K562 (cell line): Measurements from ENCODE around the gene GYS1. TPM values are rescaled to one million over a fixed set of nuclear protein-coding genes. Genes with fewer than 3 reads are reported as not detected.

Source experiments
- CC2D1A ChIP-seq: fragments of 450-650 bp; IDR thresholded peaks from 2 replicates; pipeline ENCODE4 v1.6.1; 2017; ENCODE audit warnings: mild to moderate bottlenecking
- CLOCK ChIP-seq: fragments of 250-450 bp; sonication (Bioruptor Pico); IDR thresholded peaks from 2 replicates; pipeline ENCODE4 v1.4.0; 2020; ENCODE audit warnings: mild to moderate bottlenecking, moderate library complexity, borderline replicate concordance
- DACH1 ChIP-seq: fragments of 450-650 bp; IDR thresholded peaks from 2 replicates; pipeline ENCODE4 v1.6.1; 2018; ENCODE audit not compliant: partially characterized antibody
- E4F1 ChIP-seq: fragments of 250-450 bp; sonication (Bioruptor Pico); IDR thresholded peaks from 2 replicates; pipeline ENCODE4 v1.5.0; 2021; ENCODE audit warnings: mild to moderate bottlenecking, borderline replicate concordance
- MEF2D ChIP-seq: conservative IDR thresholded peaks from 2 replicates; pipeline ENCODE4 v1.6.1; 2016; ENCODE audit warnings: low read depth, missing genetic modification characterization, missing compliant biosample characterization
- MITF ChIP-seq: IDR thresholded peaks from 2 replicates; pipeline ENCODE4 v1.6.1; 2014; ENCODE audit warnings: antibody characterized with exemption
- NFIX ChIP-seq: fragments of 250-450 bp; sonication (Bioruptor Pico); IDR thresholded peaks from 2 replicates; pipeline ENCODE4 v1.4.0; 2020; ENCODE audit warnings: low read depth, mild to moderate bottlenecking, moderate library complexity
- NR4A1 ChIP-seq, 2 experiments: fragments of 250-450 bp in 1 of 2; fragments of 450-650 bp in 1 of 2; sonication (Bioruptor Pico) in 1 of 2; IDR thresholded peaks; 2 replicates each; pipeline versions ENCODE4 v1.4.0 to v1.6.1; 2016 to 2020; ENCODE audit warnings: mild to moderate bottlenecking in 2 of 2, missing compliant biosample characterization in 1 of 2, missing genetic modification characterization in 1 of 2, moderate library complexity in 1 of 2
- RBM15 ChIP-seq: fragments of 200-400 bp; formaldehyde crosslinking; IDR thresholded peaks from 2 replicates; pipeline ENCODE4 v1.6.1; 2018; ENCODE audit warnings: mild to moderate bottlenecking, low read length, moderate library complexity; ENCODE audit not compliant: insufficient read depth
- RCOR1 ChIP-seq, 2 experiments: IDR thresholded peaks; 2 replicates each; pipeline ENCODE4 v1.6.1; 2012; ENCODE audit warnings: low read depth in 2 of 2, low read length in 2 of 2, borderline replicate concordance in 1 of 2, improper control_type of control experiment in 1 of 2
- SRSF7 ChIP-seq: fragments of 200-400 bp; formaldehyde crosslinking; optimal IDR thresholded peaks from 2 replicates; pipeline ENCODE3; 2017; ENCODE audit warnings: mild to moderate bottlenecking, low read depth, low read length
- STAT5A ChIP-seq: IDR thresholded peaks from 2 replicates; pipeline ENCODE4 v1.6.1; 2012; ENCODE audit warnings: low read length, inconsistent platforms, borderline replicate concordance
- STAT6 ChIP-seq: sonication (generic); formaldehyde crosslinking; IDR thresholded peaks from 2 replicates; pipeline ENCODE4 v1.8.1; 2023; ENCODE audit warnings: mild to moderate bottlenecking, missing genetic modification reagents
- ZNF511 ChIP-seq: sonication (generic); formaldehyde crosslinking; IDR thresholded peaks from 2 replicates; pipeline ENCODE4 v1.8.0; 2022; ENCODE audit warnings: mild to moderate bottlenecking, missing genetic modification reagents
- ZNF75A ChIP-seq: fragments of 450-650 bp; formaldehyde crosslinking; IDR thresholded peaks from 2 replicates; pipeline ENCODE4 v1.4.0; 2020; ENCODE audit warnings: mild to moderate bottlenecking
- ZNF77 ChIP-seq: fragments of 250-450 bp; sonication (Bioruptor Pico); IDR thresholded peaks from 2 replicates; pipeline ENCODE4 v1.5.0; 2020
- ZSCAN32 ChIP-seq: fragments of 450-650 bp; formaldehyde crosslinking; IDR thresholded peaks from 2 replicates; pipeline ENCODE4 v1.4.0; 2020; ENCODE audit warnings: mild to moderate bottlenecking, moderate library complexity
- polyA plus RNA-seq, 8 experiments: library from polyadenylated mRNA; depleted of rRNA in 4 of 8; stranded (reverse) in 5 of 8; unstranded in 3 of 8; fragments of >200 nt; fragmentation: Nextera tagmentation in 2 of 8; fragmentation: Illumina TruSeq in 1 of 8; extraction: Ambion mirVana in 2 of 8; extraction: Trizol in 1 of 8; gene quantifications; 2 replicates each; pipeline versions ENCODE4 v1.2.1 to v1.2.3, GENCODE V29; 2011 to 2014; ENCODE audit warnings: inconsistent platforms in 1 of 8, missing spikeins in 1 of 8
- total RNA-seq, 7 experiments: library from RNA; depleted of rRNA in 6 of 7; stranded (reverse); fragments of >200 nt in 6 of 7; fragmentation: Illumina TruSeq in 2 of 7; extraction: Trizol in 2 of 7; gene quantifications; 2 replicates each; pipeline versions ENCODE4 v1.2.1 to v1.2.3, GENCODE V29; 2011 to 2021; ENCODE audit warnings: low replicate concordance in 1 of 7

GYS1 gene
- total and polyA plus RNA-seq, 9 of the 15 experiments (the other 6 are each of a cell fraction or from before 2014, with no cell fraction given): 1.9 to 31.1 (median 15.2) TPM

GRCh38 chr19:48954595-48955307, 38.4 kb downstream of the GYS1 start, which contains the start of gene BAX (continued):
- TF ChIP-seq ZSCAN32 (CRISPR knock-in tag) (no peak), ZNF511 (CRISPR knock-in tag) (0 out of 2 replicates have a peak, but pooled peaks have one; percentile 69), CC2D1A (0 out of 2 replicates have a peak, but pooled peaks have one; percentile 1), E4F1 (CRISPR knock-in tag) (no peak), DACH1 (no peak), NR4A1 (CRISPR knock-in tag; IDR thresholded peaks at IDR 0.05) (peak; percentile 54; the same call in 1 of the 2 replicates), NR4A1 (tag; IDR thresholded peaks at IDR 0.05) (peak; percentile 86; the same call in 1 of the 2 replicates), ZNF75A (no peak), CLOCK (no peak), RCOR1 (IDR thresholded peaks at IDR 0.05; ENCODE audit: borderline replicate concordance in 1 of 2, low read depth in 2 of 2, low read length in 2 of 2) (peak in 1 of 2 experiments; percentile 95; a peak in 2 of 4 replicates), STAT6 (CRISPR knock-in tag) (0 out of 2 replicates have a peak, but pooled peaks have one; percentile 75), RBM15 (no peak), MITF (peak; percentile 98), SRSF7 (no peak), NFIX (CRISPR knock-in tag) (no peak), ZNF77 (CRISPR knock-in tag) (no peak), STAT5A (no peak), MEF2D (tag) (no peak; the same call in 1 of the 2 replicates)
